HepG2 (cell line): ENCODE results near the gene GRK5. TPM values are rescaled to one million over a fixed set of nuclear protein-coding genes. Genes with fewer than 3 reads are reported as not detected.

ENCODE experiments used
- AKNA ChIP-seq: sonication (generic); formaldehyde crosslinking; IDR thresholded peaks from 2 replicates; pipeline ENCODE4 v1.4.0; 2020; ENCODE audit warnings: missing genetic modification reagents, borderline replicate concordance
- BRD4 ChIP-seq: sonication (generic); formaldehyde crosslinking; IDR thresholded peaks from 2 replicates; pipeline ENCODE4 v1.4.0; 2020; ENCODE audit warnings: missing genetic modification reagents
- FOXP1 ChIP-seq, 2 experiments: fragments of 450-650 bp in 1 of 2; IDR thresholded peaks; 2 replicates each; pipeline ENCODE4 v1.6.1; 2017 to 2018; ENCODE audit warnings: antibody characterized with exemption in 1 of 2
- HIC2 ChIP-seq: sonication (generic); formaldehyde crosslinking; IDR thresholded peaks from 2 replicates; pipeline ENCODE4 v1.9.0; 2022; ENCODE audit warnings: low read depth, missing genetic modification reagents
- PPARG ChIP-seq: conservative IDR thresholded peaks from 2 replicates; pipeline ENCODE4 v1.6.1; 2016; ENCODE audit warnings: missing biosample characterization, missing genetic modification reagents
- SOX5 ChIP-seq: IDR thresholded peaks from 2 replicates; pipeline ENCODE4 v1.6.1; 2016; ENCODE audit warnings: borderline replicate concordance
- TCF7 ChIP-seq: sonication (generic); IDR thresholded peaks from 2 replicates; pipeline ENCODE4 v1.6.1; 2016; ENCODE audit warnings: antibody characterized with exemption, low read depth
- U2AF1 ChIP-seq: fragments of 200-400 bp; formaldehyde crosslinking; optimal IDR thresholded peaks from 2 replicates; pipeline ENCODE3; 2017; ENCODE audit warnings: mild to moderate bottlenecking, low read depth, low read length
- ZNF136 ChIP-seq: sonication (generic); formaldehyde crosslinking; IDR thresholded peaks from 2 replicates; pipeline ENCODE4 v1.8.1; 2022; ENCODE audit warnings: low read depth, mild to moderate bottlenecking, moderate library complexity, missing genetic modification reagents
- ZNF678 ChIP-seq: sonication (generic); formaldehyde crosslinking; IDR thresholded peaks from 2 replicates; pipeline ENCODE4 v1.4.0; 2020; ENCODE audit warnings: mild to moderate bottlenecking, missing genetic modification reagents
- ZNF766 ChIP-seq: sonication (generic); formaldehyde crosslinking; IDR thresholded peaks from 2 replicates; pipeline ENCODE4 v1.5.0; 2020; ENCODE audit warnings: missing genetic modification reagents, borderline replicate concordance
- polyA plus RNA-seq, 8 experiments: library from polyadenylated mRNA; depleted of rRNA in 3 of 8; stranded (reverse) in 7 of 8; unstranded in 1 of 8; fragments of >200 nt; fragmentation: Illumina TruSeq in 4 of 8; extraction: Trizol in 4 of 8; gene quantifications; 2 replicates each; pipeline versions ENCODE4 v1.2.1 to v1.2.3, GENCODE V29; 2011 to 2016; ENCODE audit warnings: low read depth in 4 of 8, missing spikeins in 1 of 8, mixed read lengths in 1 of 8; ENCODE audit not compliant: insufficient read depth in 1 of 8
- total RNA-seq, 5 experiments: library from RNA; depleted of rRNA; stranded (reverse); fragments of >200 nt; fragmentation: Illumina TruSeq; extraction: Trizol; gene quantifications; 2 replicates each; pipeline ENCODE4 v1.2.3, GENCODE V29; 2016; ENCODE audit warnings: low read depth in 1 of 5

The GRK5 gene
- total and polyA plus RNA-seq, 2 of the 13 experiments (the other 11 are each of a cell fraction or from before 2014, with no cell fraction given), result 10.4 to 12.6 TPM

GRCh38 chr10:119279441-119279840 lies 72.1 kb downstream of the GRK5 start (continued):
- TF ChIP-seq ZNF766 (CRISPR knock-in tag) (no peak), FOXP1 (IDR thresholded peaks at IDR 0.05) (no peak), FOXP1 (CRISPR knock-in tag; IDR thresholded peaks at IDR 0.05) (no peak), TCF7 (no peak), HIC2 (CRISPR knock-in tag) (no peak), PPARG (CRISPR knock-in tag) (no peak), SOX5 (CRISPR knock-in tag) (no peak), AKNA (CRISPR knock-in tag) (no peak), ZNF136 (no peak), ZNF678 (CRISPR knock-in tag) (no peak), BRD4 (CRISPR knock-in tag) (no peak), U2AF1 (no peak)
